ENCODE results near the gene SPDL1. TPM values are rescaled to one million over a fixed set of nuclear protein-coding genes. Genes with fewer than 3 reads are reported as not detected.

SPDL1 gene
- total RNA-seq, 2 donors from 2014 or later = 1.9 to 6.8 TPM

DNA sequence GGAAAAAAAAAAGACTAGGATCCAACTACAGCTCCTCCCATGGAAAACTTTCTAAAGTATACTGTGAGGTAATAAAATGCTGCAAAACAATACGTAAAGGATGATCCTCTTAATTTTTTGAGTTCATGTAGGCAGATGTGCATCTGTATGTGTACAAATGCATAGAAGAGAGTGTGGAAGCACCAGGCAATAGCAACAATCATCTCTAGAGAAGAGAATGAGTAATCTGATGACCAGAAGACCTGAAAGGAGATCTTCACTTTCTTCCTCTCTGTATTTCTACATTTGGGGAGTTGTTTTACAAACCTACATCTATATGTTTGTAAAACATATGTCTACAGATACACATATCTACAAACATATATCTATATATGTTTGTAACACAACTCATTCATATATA, 29.3 kb upstream of the SPDL1 start:
- H3K4me1 ChIP-seq (ENCODE audit: control insufficient read depth in 1 of 2, low read depth in 2 of 2) = no peaks in the 10 kb centered on the region
- no peaks in the 10 kb centered on the region for H3K36me3 ChIP-seq
- H3K9me3 ChIP-seq = no peaks in the 10 kb centered on the region
- H3K27ac ChIP-seq = no peak overlapping the region
- H3K4me3 ChIP-seq = no peak overlapping the region
- ATAC-seq (ENCODE audit: insufficient number of reproducible peaks, low FRiP score, low read depth) (no peak), DNase-seq (ENCODE audit: low spot score) (no peak)
- TF ChIP-seq, protein P1, sequence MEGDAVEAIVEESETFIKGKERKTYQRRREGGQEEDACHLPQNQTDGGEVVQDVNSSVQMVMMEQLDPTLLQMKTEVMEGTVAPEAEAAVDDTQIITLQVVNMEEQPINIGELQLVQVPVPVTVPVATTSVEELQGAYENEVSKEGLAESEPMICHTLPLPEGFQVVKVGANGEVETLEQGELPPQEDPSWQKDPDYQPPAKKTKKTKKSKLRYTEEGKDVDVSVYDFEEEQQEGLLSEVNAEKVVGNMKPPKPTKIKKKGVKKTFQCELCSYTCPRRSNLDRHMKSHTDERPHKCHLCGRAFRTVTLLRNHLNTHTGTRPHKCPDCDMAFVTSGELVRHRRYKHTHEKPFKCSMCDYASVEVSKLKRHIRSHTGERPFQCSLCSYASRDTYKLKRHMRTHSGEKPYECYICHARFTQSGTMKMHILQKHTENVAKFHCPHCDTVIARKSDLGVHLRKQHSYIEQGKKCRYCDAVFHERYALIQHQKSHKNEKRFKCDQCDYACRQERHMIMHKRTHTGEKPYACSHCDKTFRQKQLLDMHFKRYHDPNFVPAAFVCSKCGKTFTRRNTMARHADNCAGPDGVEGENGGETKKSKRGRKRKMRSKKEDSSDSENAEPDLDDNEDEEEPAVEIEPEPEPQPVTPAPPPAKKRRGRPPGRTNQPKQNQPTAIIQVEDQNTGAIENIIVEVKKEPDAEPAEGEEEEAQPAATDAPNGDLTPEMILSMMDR (IDR thresholded peaks at IDR 0.05) = no peak
- H3K27me3 ChIP-seq (replicated peaks; ENCODE audit: insufficient read depth) = no peaks in the 10 kb centered on the region

DNA sequence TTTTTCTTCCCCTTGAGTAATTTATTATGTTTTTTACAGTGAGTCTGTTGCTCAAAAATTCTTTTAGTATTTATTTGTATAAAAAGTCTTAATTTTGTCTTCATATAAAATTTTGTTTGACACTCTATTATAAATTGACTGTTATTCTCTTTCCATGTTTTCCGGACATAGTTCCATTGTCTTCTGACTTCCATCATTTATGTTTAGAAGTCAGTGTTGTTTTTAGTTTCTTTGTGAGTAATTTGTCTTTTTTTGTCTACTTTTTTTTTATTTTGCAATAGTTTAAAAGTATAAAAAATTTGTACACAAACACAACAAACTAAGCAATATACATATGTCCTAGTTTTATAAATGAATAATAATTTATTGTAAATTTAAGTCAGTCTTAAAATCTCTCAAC, 25.7 kb upstream of the SPDL1 start:
- Histone ChIP-seq H3K27me3 (replicated peaks; ENCODE audit: insufficient read depth) (no peaks in the 10 kb centered on the region), H3K36me3 (no peaks in the 10 kb centered on the region), H3K4me1 (ENCODE audit: control insufficient read depth in 1 of 2, low read depth in 2 of 2) (peaks cover 0 to 3% of the 10 kb centered on the region in 2 donors), H3K27ac (no peak overlapping the region), H3K4me3 (no peak overlapping the region), H3K9me3 (no peaks in the 10 kb centered on the region)
- TF ChIP-seq, protein P1 (IDR thresholded peaks at IDR 0.05) = no peak
- ATAC-seq (ENCODE audit: insufficient number of reproducible peaks, low FRiP score, low read depth) (no peak), DNase-seq (ENCODE audit: low spot score) (no peak)

DNA sequence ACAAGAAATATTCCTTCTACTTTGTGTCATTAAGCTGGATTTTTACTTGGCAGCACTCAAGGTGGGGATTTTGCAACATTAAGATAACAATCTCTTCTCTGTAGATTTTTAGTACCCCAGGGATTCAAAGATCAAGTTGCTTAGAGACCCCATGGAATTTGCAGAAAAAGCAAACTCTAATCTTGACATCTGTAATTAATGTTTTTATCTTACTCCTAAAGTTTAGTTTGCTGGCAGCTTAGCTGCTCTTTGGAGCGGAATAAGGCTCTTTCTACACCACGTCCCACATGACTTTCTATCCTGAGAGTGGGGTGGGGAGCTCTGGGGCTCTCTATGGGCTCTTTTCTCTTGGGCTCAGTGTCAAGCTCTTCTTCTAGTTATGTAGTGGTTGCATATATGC, 21.7 kb upstream of the SPDL1 start:
- DNase-seq (ENCODE audit: low spot score) (no peak), ATAC-seq (ENCODE audit: insufficient number of reproducible peaks, low FRiP score, low read depth) (no peak)
- Histone ChIP-seq H3K4me3 (no peak overlapping the region), H3K27ac (no peak overlapping the region), H3K9me3 (no peaks in the 10 kb centered on the region), H3K4me1 (ENCODE audit: control insufficient read depth in 1 of 2, low read depth in 2 of 2) (peaks cover 0 to 3% of the 10 kb centered on the region in 2 donors), H3K36me3 (no peaks in the 10 kb centered on the region), H3K27me3 (replicated peaks; ENCODE audit: insufficient read depth) (no peaks in the 10 kb centered on the region)
- TF ChIP-seq, protein P1 (IDR thresholded peaks at IDR 0.05) = no peak

DNA sequence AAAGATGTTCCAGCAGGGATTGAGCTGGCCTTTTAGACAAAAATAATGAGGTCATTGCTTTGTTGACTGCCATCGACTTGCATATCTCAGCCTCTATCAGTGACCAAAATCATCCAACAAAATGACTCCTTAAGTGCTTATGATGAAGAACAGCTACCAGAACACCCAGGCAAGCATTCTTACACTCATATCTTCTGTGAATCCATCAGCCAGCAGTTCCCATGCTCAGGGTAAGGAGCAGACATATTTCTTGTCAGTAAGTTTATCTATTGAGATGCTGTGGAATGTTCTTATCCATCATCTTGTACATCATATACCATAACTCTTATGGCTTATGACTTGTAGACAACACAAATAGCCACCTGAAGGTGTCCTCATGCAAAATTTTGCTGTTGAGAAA, 20.2 kb upstream of the SPDL1 start:
- H3K36me3 ChIP-seq = no peaks in the 10 kb centered on the region
- no peaks in the 10 kb centered on the region for H3K27me3 ChIP-seq (replicated peaks; ENCODE audit: insufficient read depth)
- no peak overlapping the region for H3K27ac ChIP-seq
- H3K4me1 ChIP-seq (ENCODE audit: control insufficient read depth in 1 of 2, low read depth in 2 of 2) = peaks cover 0 to 3% of the 10 kb centered on the region in 2 donors
- no peak overlapping the region for H3K4me3 ChIP-seq
- ATAC-seq (ENCODE audit: insufficient number of reproducible peaks, low FRiP score, low read depth) (no peak), DNase-seq (ENCODE audit: low spot score) (no peak)
- TF ChIP-seq, protein P1 (IDR thresholded peaks at IDR 0.05) = no peak
- H3K9me3 ChIP-seq = no peaks in the 10 kb centered on the region

DNA sequence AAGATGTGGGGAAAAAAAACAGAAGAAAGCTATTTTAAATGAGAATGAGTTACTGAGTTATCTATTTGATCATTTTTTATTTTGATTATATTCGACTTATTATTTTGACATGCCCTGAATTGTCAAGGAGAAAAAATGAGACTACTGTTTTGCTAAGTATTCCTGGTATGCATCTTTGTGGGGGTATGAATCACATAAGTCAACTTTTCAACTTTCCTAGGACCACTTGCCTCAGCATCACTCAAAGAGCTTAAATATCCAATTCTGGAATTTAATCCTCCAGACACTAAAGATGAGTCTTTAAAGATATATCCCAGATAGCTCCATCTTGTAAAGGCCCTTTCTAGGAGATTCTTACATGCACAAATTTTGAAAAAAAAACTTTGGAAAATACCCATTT, 17.4 kb upstream of the SPDL1 start:
- Histone ChIP-seq H3K27ac (no peak overlapping the region), H3K4me3 (no peak overlapping the region), H3K4me1 (ENCODE audit: control insufficient read depth in 1 of 2, low read depth in 2 of 2) (peaks cover 0 to 3% of the 10 kb centered on the region in 2 donors), H3K9me3 (no peaks in the 10 kb centered on the region), H3K36me3 (no peaks in the 10 kb centered on the region), H3K27me3 (replicated peaks; ENCODE audit: insufficient read depth) (no peaks in the 10 kb centered on the region)
- ATAC-seq (ENCODE audit: insufficient number of reproducible peaks, low FRiP score, low read depth) = no peak
- TF ChIP-seq, protein P1 (IDR thresholded peaks at IDR 0.05) = no peak
- no peak for DNase-seq (ENCODE audit: low spot score)

Measured in thoracic aorta (tissue), 2 donors.